H9 (cell line): ENCODE data around the gene GDF15. TPM values are rescaled to one million over a fixed set of nuclear protein-coding genes. Genes with fewer than 3 reads are reported as not detected.

Experiments used
- DNase-seq: peaks from one replicate; pipeline ENCODE4 v3.0.0-alpha.2; 2017
- H2AFZ ChIP-seq: one replicate; pipeline ENCODE4 v1.6.1; 2013; ENCODE audit warnings: mild to moderate bottlenecking, low read length, control low read depth, moderate library complexity
- H2AK5ac ChIP-seq: 2 replicates; pipeline ENCODE4 v1.6.1; 2013; ENCODE audit warnings: low read length, control low read depth, mixed read lengths; ENCODE audit not compliant: insufficient read length
- H2BK120ac ChIP-seq: one replicate; pipeline ENCODE4 v1.6.1; 2013; ENCODE audit warnings: low read depth, mild to moderate bottlenecking, low read length, control low read depth, inconsistent platforms; ENCODE audit not compliant: poor library complexity, severe bottlenecking
- H2BK12ac ChIP-seq: 2 replicates; pipeline ENCODE4 v1.6.1; 2013; ENCODE audit warnings: low read length, control low read depth, mixed read lengths, low read depth; ENCODE audit not compliant: insufficient read length
- H2BK15ac ChIP-seq: 2 replicates; pipeline ENCODE4 v1.6.1; 2013; ENCODE audit warnings: low read depth, low read length, control low read depth
- H2BK20ac ChIP-seq: one replicate; pipeline ENCODE4 v1.6.1; 2013; ENCODE audit warnings: low read depth, mild to moderate bottlenecking, low read length, control low read depth, inconsistent platforms; ENCODE audit not compliant: poor library complexity, severe bottlenecking
- H2BK5ac ChIP-seq: 2 replicates; pipeline ENCODE4 v1.6.1; 2013; ENCODE audit warnings: low read length, control low read depth, mixed read lengths; ENCODE audit not compliant: insufficient read length
- H3K14ac ChIP-seq: 2 replicates; pipeline ENCODE4 v1.6.1; 2013; ENCODE audit warnings: low read length, control low read depth; ENCODE audit not compliant: insufficient read depth
- H3K18ac ChIP-seq: 2 replicates; pipeline ENCODE4 v1.6.1; 2013; ENCODE audit warnings: low read depth, mild to moderate bottlenecking, mixed read lengths, low read length, control low read depth; ENCODE audit not compliant: insufficient read length
- H3K23ac ChIP-seq: 2 replicates; pipeline ENCODE4 v1.6.1; 2013; ENCODE audit warnings: low read length, control low read depth, mixed read lengths, low read depth; ENCODE audit not compliant: insufficient read length
- H3K23me2 ChIP-seq: 2 replicates; pipeline ENCODE4 v1.6.1; 2013; ENCODE audit warnings: low read depth, mild to moderate bottlenecking, mixed read lengths, low read length, control low read depth; ENCODE audit not compliant: insufficient read length, poor library complexity, severe bottlenecking
- H3K27ac ChIP-seq: 2 replicates; pipeline ENCODE4 v1.5.1; 2013; ENCODE audit warnings: low read length, control low read depth, mixed read lengths, low read depth; ENCODE audit not compliant: insufficient read length
- H3K27me3 ChIP-seq: 2 replicates; pipeline ENCODE4 v1.6.1; 2013; ENCODE audit warnings: low read length, control low read depth, inconsistent platforms; ENCODE audit not compliant: insufficient read depth
- H3K4ac ChIP-seq: 2 replicates; pipeline ENCODE4 v1.6.1; 2013; ENCODE audit warnings: low read depth, mild to moderate bottlenecking, control low read depth, inconsistent platforms, low read length, moderate library complexity
- H3K4me1 ChIP-seq: 2 replicates; pipeline ENCODE4 v1.6.1; 2013; ENCODE audit warnings: low read length, control low read depth, inconsistent platforms; ENCODE audit not compliant: insufficient read depth
- H3K4me2 ChIP-seq: 2 replicates; pipeline ENCODE4 v1.6.1; 2013; ENCODE audit warnings: low read length, control low read depth, mixed read lengths; ENCODE audit not compliant: insufficient read length, insufficient read depth
- H3K56ac ChIP-seq: 2 replicates; pipeline ENCODE4 v1.6.1; 2013; ENCODE audit warnings: low read depth, mild to moderate bottlenecking, mixed read lengths, low read length, control low read depth; ENCODE audit not compliant: insufficient read length
- H3K79me1 ChIP-seq: 2 replicates; pipeline ENCODE4 v1.6.1; 2013; ENCODE audit warnings: low read depth, mild to moderate bottlenecking, moderate library complexity, low read length, control low read depth, inconsistent platforms; ENCODE audit not compliant: insufficient read depth, poor library complexity, severe bottlenecking
- H3K79me2 ChIP-seq: 2 replicates; pipeline ENCODE4 v1.6.1; 2013; ENCODE audit warnings: low read length, control low read depth, inconsistent platforms; ENCODE audit not compliant: insufficient read depth
- H3K9ac ChIP-seq: 2 replicates; pipeline ENCODE4 v1.6.1; 2013; ENCODE audit warnings: low read length, control low read depth, mixed read lengths; ENCODE audit not compliant: insufficient read length; ENCODE audit errors: extremely low read depth
- H3K9me3 ChIP-seq: one replicate; pipeline ENCODE4 v1.6.1; 2013; ENCODE audit warnings: low read depth, low read length, inconsistent platforms; ENCODE audit not compliant: control insufficient read depth
- H3T11ph ChIP-seq: one replicate; pipeline ENCODE4 v1.6.1; 2013; ENCODE audit warnings: mild to moderate bottlenecking, low read length, control low read depth, inconsistent platforms
- H4K20me1 ChIP-seq: one replicate; pipeline ENCODE4 v1.6.1; 2013; ENCODE audit not compliant: control insufficient read depth, insufficient read length, insufficient read depth
- H4K5ac ChIP-seq: 2 replicates; pipeline ENCODE4 v1.6.1; 2013; ENCODE audit warnings: low read depth, mild to moderate bottlenecking, mixed read lengths, low read length, control low read depth; ENCODE audit not compliant: insufficient read length
- H4K8ac ChIP-seq: replicated peaks from 2 replicates; pipeline ENCODE4 v1.6.1; 2013; ENCODE audit warnings: low read length, control low read depth, mixed read lengths, low read depth; ENCODE audit not compliant: insufficient read length
- H4K91ac ChIP-seq: 2 replicates; pipeline ENCODE4 v1.6.1; 2013; ENCODE audit warnings: low read depth, mild to moderate bottlenecking, moderate library complexity, mixed read lengths, low read length, control low read depth; ENCODE audit not compliant: insufficient read length
- H3K27ac Mint-ChIP-seq, 3 experiments: 2 replicates in 2 of 3; 3 replicates in 1 of 3; pipeline ENCODE4 v1.8.0; 2020 to 2021; ENCODE audit warnings: mixed read lengths in 3 of 3, mild to moderate bottlenecking in 1 of 3, moderate library complexity in 1 of 3
- H3K27me3 Mint-ChIP-seq: 2 replicates; pipeline ENCODE4 v1.8.0; 2021; ENCODE audit warnings: low read depth, mild to moderate bottlenecking, moderate library complexity, mixed read lengths
- H3K36me3 Mint-ChIP-seq, 3 experiments: 2 replicates in 2 of 3; 3 replicates in 1 of 3; pipeline ENCODE4 v1.8.0; 2020 to 2021; ENCODE audit warnings: low read depth in 3 of 3, mixed read lengths in 3 of 3; ENCODE audit not compliant: insufficient read depth in 1 of 3
- H3K4me1 Mint-ChIP-seq, 2 experiments: 2 replicates each; pipeline ENCODE4 v1.8.0; 2020; ENCODE audit warnings: mixed read lengths in 2 of 2
- H3K4me3 Mint-ChIP-seq, 2 experiments: 2 replicates in 1 of 2; 3 replicates in 1 of 2; pipeline ENCODE4 v1.8.0; 2020 to 2021; ENCODE audit warnings: mild to moderate bottlenecking in 2 of 2, mixed read lengths in 2 of 2, moderate library complexity in 1 of 2
- H3K9me3 Mint-ChIP-seq, 2 experiments: 2 replicates in 1 of 2; 3 replicates in 1 of 2; pipeline ENCODE4 v1.8.0; 2020; ENCODE audit warnings: mild to moderate bottlenecking in 2 of 2, mixed read lengths in 2 of 2, moderate library complexity in 1 of 2
- CTCF ChIP-seq: fragments of 200-600 bp; sonication (generic); conservative IDR thresholded peaks from 3 replicates; pipeline ENCODE4 v1.8.0; 2021; ENCODE audit warnings: antibody characterized with exemption, mild to moderate bottlenecking
- WGBS: extraction: QIAGEN DNeasy Blood & Tissue Kit; methylation state at CpG from one replicate; pipeline ENCODE4 v1.1.7; 2013; ENCODE audit warnings: missing lambda C conversion rate, low lambda C conversion rate, mixed read lengths; ENCODE audit not compliant: insufficient read length; ENCODE audit errors: extremely low coverage; 5-methylcytosine and 5-hydroxymethylcytosine counted together
- total RNA-seq: library from RNA; stranded (reverse); gene quantifications from 2 replicates; pipeline ENCODE4 v1.2.1, GENCODE V29; 2021

GDF15 gene
- total RNA-seq, 1 experiment from 2014 or later, result 5.7 TPM

GRCh38 chr19:18419699-18420460 lies 33.9 kb downstream of the GDF15 start:
- Histone ChIP-seq H4K5ac (no peak overlapping the region), H2BK20ac (no peak overlapping the region), H3K4ac (no peak overlapping the region), H3K23me2 (peaks cover 14% of the 10 kb centered on the region), H3K27ac (no peak overlapping the region), H2BK120ac (no peak overlapping the region), H3T11ph (no peak overlapping the region), H3K27me3 (no peaks in the 10 kb centered on the region; the same call in 1 of the 2 replicates), H2AFZ (no peak overlapping the region), H4K91ac (no peak overlapping the region), H2AK5ac (no peak overlapping the region), H4K20me1 (no peaks in the 10 kb centered on the region), H3K9me3 (no peaks in the 10 kb centered on the region), H3K4me2 (peak overlapping the region; percentile 14), H2BK5ac (no peak overlapping the region), H3K9ac (no peak overlapping the region), H3K14ac (no peak overlapping the region), H3K79me2 (no peaks in the 10 kb centered on the region), H2BK15ac (no peak overlapping the region), H3K18ac (no peak overlapping the region), H4K8ac (no peak overlapping the region), H3K56ac (no peak overlapping the region), H2BK12ac (no peak overlapping the region), H3K4me1 (peaks cover 8% of the 10 kb centered on the region; the same call in 1 of the 2 replicates), H3K23ac (no peak overlapping the region), H3K79me1 (no peaks in the 10 kb centered on the region)
- Mint-ChIP-seq H3K27ac (no peak overlapping the region), H3K4me1 (peaks cover 43 to 64% of the 10 kb centered on the region in 2 experiments), H3K9me3 (no peaks in the 10 kb centered on the region; a peak in 2 of 5 replicates), H3K4me3 (peak overlapping the region; percentile 72 to 83), H3K27me3 (peaks cover 57% of the 10 kb centered on the region), H3K36me3 (peaks cover 0 to 5% (median 0%) of the 10 kb centered on the region in 3 experiments; a peak in 1 of 7 replicates)
- TF ChIP-seq CTCF, result no peak
- DNase-seq, result no peak
- no CpG with 5 or more reads among the region's 97 CpGs for WGBS
